HepG2 (cell line): Measurements from ENCODE around the gene TMTC1. TPM values are rescaled to one million over a fixed set of nuclear protein-coding genes. Genes with fewer than 3 reads are reported as not detected.

Experiments used
- ATAC-seq: fragments of 200-7000 bp; cut with Tn5 transposase; 3 replicates; pipeline ENCODE4 v1.9.1; 2020; ENCODE audit warnings: mild to moderate bottlenecking, moderate library complexity
- BruUV-seq: library from RNA; stranded (reverse); fragments of 400-500 nt; replicated peaks from 2 replicates; lab custom pipeline; 2021; lab: Mats Ljungman, UMichigan
- CTCF ChIA-PET: fragments of 300-600 bp; formaldehyde crosslinking; extraction: SDS; loops from one replicate; lab custom pipeline; 2021; ENCODE audit warnings: low total read pairs, inconsistent platforms, low intra/inter-chr PET ratio; lab: Yijun Ruan, JAX
- POLR2A ChIA-PET: fragments of 350-600 bp; sonication (Branson Sonifier 250); formaldehyde crosslinking; loops from one replicate; lab custom pipeline; 2020; ENCODE audit warnings: antibody characterized with exemption, inconsistent platforms; lab: Yijun Ruan, JAX
- DNase-seq: peaks from one replicate; pipeline ENCODE4 v3.0.0-alpha.2; 2015; ENCODE audit warnings: low spot score
- FAIRE-seq: peaks from 3 replicates; lab custom pipeline; 2011; peaks lifted over from hg19 to GRCh38; lab: Jason Lieb, UNC
- H2AFZ ChIP-seq: one replicate; pipeline ENCODE4 v1.6.1; 2011; ENCODE audit warnings: low read length, inconsistent platforms
- H3K27ac ChIP-seq: fragments of 300-600 bp; 3 replicates; pipeline ENCODE4 v1.8.0; 2011; ENCODE audit warnings: mixed run types, mild to moderate bottlenecking, mixed read lengths, low read length, inconsistent platforms; ENCODE audit not compliant: insufficient read depth; ENCODE audit errors: extremely low read length
- H3K27me3 ChIP-seq, 2 experiments: fragments of 200-600 bp in 1 of 2; 2 replicates in 1 of 2; 3 replicates in 1 of 2; pipeline versions ENCODE4 v1.6.0 to v1.8.0; 2011; ENCODE audit warnings: low read length in 2 of 2, mild to moderate bottlenecking in 2 of 2, moderate library complexity in 2 of 2, inconsistent platforms in 1 of 2; ENCODE audit not compliant: insufficient read depth in 2 of 2, control insufficient read depth in 1 of 2
- H3K36me3 ChIP-seq, 2 experiments: fragments of 200-600 bp in 1 of 2; replicated peaks in 1 of 2; 2 replicates in 1 of 2; 3 replicates in 1 of 2; pipeline versions ENCODE4 v1.5.1 to v1.8.0; 2011; ENCODE audit warnings: low read length in 2 of 2, inconsistent platforms in 1 of 2; ENCODE audit not compliant: insufficient read depth in 2 of 2, control insufficient read depth in 1 of 2
- H3K4me1 ChIP-seq: 2 replicates; pipeline ENCODE4 v1.5.1; 2012; ENCODE audit warnings: low read length, inconsistent platforms; ENCODE audit not compliant: insufficient read depth
- H3K4me2 ChIP-seq: 2 replicates; pipeline ENCODE4 v1.6.0; 2011; ENCODE audit warnings: low read depth, low read length, inconsistent platforms
- H3K4me3 ChIP-seq, 3 experiments: fragments of 200-600 bp in 1 of 3; sonication (generic), shearing (Covaris generic) in 1 of 3; replicated peaks in 1 of 3; 2 replicates each; pipeline ENCODE4 v1.5.1; 2011 to 2016; ENCODE audit warnings: low read length in 3 of 3, inconsistent platforms in 2 of 3, low read depth in 2 of 3, mild to moderate bottlenecking in 2 of 3, control low read depth in 1 of 3, mixed read lengths in 1 of 3; ENCODE audit not compliant: insufficient read depth in 1 of 3
- H3K79me2 ChIP-seq: one replicate; pipeline ENCODE4 v1.6.1; 2011; ENCODE audit warnings: low read length, inconsistent platforms; ENCODE audit not compliant: insufficient read depth
- H3K9ac ChIP-seq: 2 replicates; pipeline ENCODE4 v1.6.0; 2011; ENCODE audit warnings: mild to moderate bottlenecking, low read depth, low read length, inconsistent platforms; ENCODE audit not compliant: insufficient read depth
- H3K9me3 ChIP-seq: 2 replicates; pipeline ENCODE4 v1.5.1; 2012; ENCODE audit warnings: mild to moderate bottlenecking, low read length
- H4K20me1 ChIP-seq: 2 replicates; pipeline ENCODE4 v1.6.0; 2011; ENCODE audit warnings: inconsistent platforms, mild to moderate bottlenecking, low read length, moderate library complexity; ENCODE audit not compliant: insufficient read depth
- HNRNPUL1 ChIP-seq: fragments of 200-400 bp; formaldehyde crosslinking; IDR thresholded peaks from 2 replicates; pipeline ENCODE4 v1.6.1; 2017; ENCODE audit warnings: low read depth, mild to moderate bottlenecking, low read length, moderate library complexity
- SMAD3 ChIP-seq: sonication (generic); formaldehyde crosslinking; IDR thresholded peaks from 2 replicates; pipeline ENCODE4 v1.4.0; 2020; ENCODE audit warnings: missing genetic modification reagents
- TFE3 ChIP-seq: IDR thresholded peaks from 2 replicates; pipeline ENCODE4 v1.6.1; 2016
- ZBTB34 ChIP-seq: sonication (generic); formaldehyde crosslinking; IDR thresholded peaks from 2 replicates; pipeline ENCODE4 v1.8.0; 2022; ENCODE audit warnings: mild to moderate bottlenecking, missing genetic modification reagents
- ZBTB44 ChIP-seq: sonication (generic); formaldehyde crosslinking; IDR thresholded peaks from 2 replicates; pipeline ENCODE4 v1.4.0; 2020; ENCODE audit warnings: missing genetic modification reagents
- ZNF317 ChIP-seq: sonication (generic); formaldehyde crosslinking; IDR thresholded peaks from 2 replicates; pipeline ENCODE4 v1.5.0; 2020; ENCODE audit warnings: mild to moderate bottlenecking, missing genetic modification reagents
- ZNF619 ChIP-seq: sonication (generic); formaldehyde crosslinking; IDR thresholded peaks from 2 replicates; pipeline ENCODE4 v1.4.0; 2020; ENCODE audit warnings: mild to moderate bottlenecking, missing genetic modification reagents
- WGBS: methylation state at CpG from one replicate; pipeline ENCODE4 v1.1.6; 2017; ENCODE audit warnings: low lambda C conversion rate; 5-methylcytosine and 5-hydroxymethylcytosine counted together
- in situ Hi-C: cut with HindIII; loops from 2 replicates; pipeline ENCODE4 v1.10.0; 2017; ENCODE audit warnings: low pct_unique_long_range_greater_than_20kb; ENCODE audit not compliant: extremely low pct_ligation_motif_present
- intact Hi-C: fragments of 100-400 bp; cut with micrococcal nuclease; formaldehyde crosslinking; loops from one replicate; pipeline ENCODE4 v1.10.0; 2022; ENCODE audit not compliant: unreplicated experiment
- polyA plus RNA-seq, 8 experiments: library from polyadenylated mRNA; depleted of rRNA in 3 of 8; stranded (reverse) in 7 of 8; unstranded in 1 of 8; fragments of >200 nt; fragmentation: Illumina TruSeq in 4 of 8; extraction: Trizol in 4 of 8; gene quantifications; 2 replicates each; pipeline versions ENCODE4 v1.2.1 to v1.2.3, GENCODE V29; 2011 to 2016; ENCODE audit warnings: low read depth in 4 of 8, missing spikeins in 1 of 8, mixed read lengths in 1 of 8; ENCODE audit not compliant: insufficient read depth in 1 of 8
- total RNA-seq, 5 experiments: library from RNA; depleted of rRNA; stranded (reverse); fragments of >200 nt; fragmentation: Illumina TruSeq; extraction: Trizol; gene quantifications; 2 replicates each; pipeline ENCODE4 v1.2.3, GENCODE V29; 2016; ENCODE audit warnings: low read depth in 1 of 5

The TMTC1 gene
- total and polyA plus RNA-seq, 2 of the 13 experiments (the other 11 are each of a cell fraction or from before 2014, with no cell fraction given), result 0.69 to 1.8 TPM

- Histone ChIP-seq H3K4me3 (no peak overlapping the region), H3K9ac (no peak overlapping the region), H2AFZ (no peak overlapping the region), H4K20me1 (no peaks in the 10 kb centered on the region), H3K9me3 (no peaks in the 10 kb centered on the region)
- 1% methylated on average over 6 of the region's 6 CpGs for WGBS
- FAIRE-seq, result no peak
- POLR2A ChIA-PET, result no interaction called here
- TF ChIP-seq SMAD3 (CRISPR knock-in tag) (no peak), ZBTB34 (CRISPR knock-in tag) (no peak), ZNF619 (CRISPR knock-in tag) (no peak), TFE3 (CRISPR knock-in tag) (no peak), HNRNPUL1 (no peak), ZBTB44 (CRISPR knock-in tag) (no peak), ZNF317 (CRISPR knock-in tag) (no peak)
- TF ChIP-seq, all 625 proteins: peak for 0
- ATAC-seq, result no peak
- H3K27ac ChIP-seq, result no peak overlapping the region
- no TSS peak for BruUV-seq
- H3K4me2 ChIP-seq, result no peak overlapping the region
- H3K79me2 ChIP-seq, result no peaks in the 10 kb centered on the region
- H3K36me3 ChIP-seq, result no peaks in the 10 kb centered on the region
- CTCF ChIA-PET, result no interaction called here
- in situ Hi-C loops, result no loop called here
- H3K27me3 ChIP-seq, result no peaks in the 10 kb centered on the region; a peak in 1 of 5 replicates
- DNase-seq, result no peak
- intact Hi-C loops, result no loop called here
- no peaks in the 10 kb centered on the region for H3K4me1 ChIP-seq
Observed at GRCh38 chr12:29492891-29493290, 290.9 kb downstream of the TMTC1 start.
